IMR-90 (cell line): Measurements from ENCODE around the gene PACSIN3. TPM values are rescaled to one million over a fixed set of nuclear protein-coding genes. Genes with fewer than 3 reads are reported as not detected.

Experiments
- ATAC-seq: fragments of 200-7000 bp; cut with Tn5 transposase; 2 replicates; pipeline ENCODE4 v1.9.1; 2020; ENCODE audit warnings: low read depth, mild to moderate bottlenecking, moderate library complexity
- BruUV-seq: library from RNA; stranded (reverse); fragments of 400-500 nt; replicated peaks from 2 replicates; lab custom pipeline; 2021; lab: Mats Ljungman, UMichigan
- CTCF ChIA-PET: fragments of 300-600 bp; formaldehyde crosslinking; extraction: SDS; loops from one replicate; lab custom pipeline; 2021; ENCODE audit warnings: antibody characterized with exemption; lab: Yijun Ruan, JAX
- POLR2A ChIA-PET: fragments of 300-600 bp; sonication (Branson Sonifier 250); formaldehyde crosslinking; loops from one replicate; lab custom pipeline; 2022; ENCODE audit warnings: antibody characterized with exemption; ENCODE audit not compliant: unreplicated experiment; lab: Charles Lee
- DNase-seq: peaks from one replicate; pipeline ENCODE4 v3.0.0; 2013
- H2AFZ ChIP-seq: replicated peaks from 2 replicates; pipeline ENCODE3; 2013; ENCODE audit warnings: low read length, mild to moderate bottlenecking; ENCODE audit not compliant: poor library complexity
- H2AK5ac ChIP-seq: 2 replicates; pipeline ENCODE4 v1.6.1; 2013; ENCODE audit warnings: low read depth, low read length, inconsistent platforms
- H2AK9ac ChIP-seq: replicated peaks from 2 replicates; pipeline ENCODE3; 2013; ENCODE audit warnings: mild to moderate bottlenecking, low read depth, low read length, moderate library complexity; ENCODE audit not compliant: poor library complexity
- H2BK120ac ChIP-seq: 2 replicates; pipeline ENCODE4 v1.6.1; 2013; ENCODE audit warnings: low read depth, low read length, inconsistent platforms
- H2BK15ac ChIP-seq: 3 replicates; pipeline ENCODE4 v1.6.1; 2013; ENCODE audit warnings: low read depth, low read length, inconsistent platforms
- H2BK20ac ChIP-seq: 2 replicates; pipeline ENCODE4 v1.6.1; 2013; ENCODE audit warnings: low read depth, mild to moderate bottlenecking, inconsistent platforms, low read length, moderate library complexity
- H2BK5ac ChIP-seq: 2 replicates; pipeline ENCODE4 v1.6.1; 2013; ENCODE audit warnings: mild to moderate bottlenecking, low read depth, low read length, inconsistent platforms; ENCODE audit not compliant: poor library complexity, severe bottlenecking
- H3K14ac ChIP-seq: replicated peaks from 2 replicates; pipeline ENCODE4 v1.6.1; 2013; ENCODE audit warnings: low read depth, low read length, inconsistent platforms
- H3K18ac ChIP-seq: 2 replicates; pipeline ENCODE4 v1.6.1; 2013; ENCODE audit warnings: low read depth, low read length, control low read depth
- H3K23ac ChIP-seq: 2 replicates; pipeline ENCODE4 v1.6.1; 2013; ENCODE audit warnings: low read depth, low read length, inconsistent platforms
- H3K27ac ChIP-seq: 2 replicates; pipeline ENCODE4 v1.5.1; 2013; ENCODE audit warnings: mild to moderate bottlenecking, control low read depth, low read length; ENCODE audit not compliant: insufficient read depth
- H3K27me3 ChIP-seq: 2 replicates; pipeline ENCODE4 v1.6.1; 2013; ENCODE audit warnings: low read length; ENCODE audit not compliant: control insufficient read depth, insufficient read depth
- H3K36me3 ChIP-seq: 2 replicates; pipeline ENCODE4 v1.6.1; 2013; ENCODE audit warnings: low read length, mixed read lengths; ENCODE audit not compliant: control insufficient read depth, insufficient read depth
- H3K4ac ChIP-seq: 2 replicates; pipeline ENCODE4 v1.6.1; 2013; ENCODE audit warnings: low read depth, low read length, inconsistent platforms
- H3K4me1 ChIP-seq: 2 replicates; pipeline ENCODE4 v1.6.1; 2013; ENCODE audit warnings: low read length, mixed read lengths; ENCODE audit not compliant: control insufficient read depth, insufficient read depth
- H3K4me2 ChIP-seq: 2 replicates; pipeline ENCODE4 v1.6.1; 2013; ENCODE audit warnings: low read depth, mild to moderate bottlenecking, control low read depth, low read length, moderate library complexity
- H3K4me3 ChIP-seq: 2 replicates; pipeline ENCODE4 v1.5.1; 2013; ENCODE audit warnings: low read depth, mild to moderate bottlenecking, control low read depth, low read length, moderate library complexity; ENCODE audit not compliant: insufficient read depth
- H3K56ac ChIP-seq: 2 replicates; pipeline ENCODE4 v1.6.1; 2013; ENCODE audit warnings: low read length, inconsistent platforms; ENCODE audit not compliant: insufficient read depth; ENCODE audit errors: extremely low read depth
- H3K79me1 ChIP-seq, 2 experiments: 2 replicates each; pipeline ENCODE4 v1.6.1; 2013; ENCODE audit warnings: low read length in 2 of 2, inconsistent platforms in 1 of 2, low read depth in 1 of 2
- H3K9ac ChIP-seq: 2 replicates; pipeline ENCODE4 v1.6.1; 2013; ENCODE audit warnings: low read depth, low read length, control low read depth
- H3K9me1 ChIP-seq: 2 replicates; pipeline ENCODE4 v1.6.1; 2013; ENCODE audit warnings: low read length, inconsistent platforms; ENCODE audit not compliant: insufficient read depth
- H3K9me3 ChIP-seq: 2 replicates; pipeline ENCODE4 v1.6.1; 2013; ENCODE audit warnings: low read length; ENCODE audit not compliant: control insufficient read depth, insufficient read depth
- H4K20me1 ChIP-seq: 2 replicates; pipeline ENCODE4 v1.6.1; 2013; ENCODE audit warnings: low read length, inconsistent platforms; ENCODE audit not compliant: insufficient read depth
- H4K5ac ChIP-seq: 2 replicates; pipeline ENCODE4 v1.6.1; 2013; ENCODE audit warnings: mild to moderate bottlenecking, low read depth, low read length, control low read depth
- H4K8ac ChIP-seq, 2 experiments: 2 replicates each; pipeline ENCODE4 v1.6.1; 2013; ENCODE audit warnings: low read depth in 2 of 2, low read length in 2 of 2, control low read depth in 1 of 2, inconsistent platforms in 1 of 2
- H4K91ac ChIP-seq: 2 replicates; pipeline ENCODE4 v1.6.1; 2013; ENCODE audit warnings: low read depth, low read length, inconsistent platforms; ENCODE audit not compliant: insufficient read depth
- CHD1 ChIP-seq: IDR thresholded peaks from 2 replicates; pipeline ENCODE4 v1.6.1; 2012; ENCODE audit warnings: low read depth, low read length, improper control_type of control experiment
- NFE2L2 ChIP-seq: fragments of 150-350 bp; IDR thresholded peaks from 2 replicates; pipeline ENCODE4 v1.6.1; 2016; ENCODE audit warnings: low read depth, mild to moderate bottlenecking, low read length
- WGBS, 2 experiments: methylation state at CpG; one replicate each; pipeline versions ENCODE4 v1.1.5 to v1.1.7; 2013; ENCODE audit warnings: missing lambda C conversion rate in 2 of 2; ENCODE audit not compliant: insufficient read length in 1 of 2; ENCODE audit errors: extremely low coverage in 2 of 2; 5-methylcytosine and 5-hydroxymethylcytosine counted together
- dilution Hi-C: fragments of 300-500 bp; cut with HindIII; formaldehyde crosslinking; loops from one replicate; pipeline ENCODE4 v1.14.3; 2018; ENCODE audit warnings: low sequenced_read_pairs; ENCODE audit not compliant: unreplicated experiment
- in situ Hi-C: fragments of 300-500 bp; cut with MboI; formaldehyde crosslinking; loops from 3 replicates; pipeline ENCODE4 v1.14.3; 2019; ENCODE audit warnings: low sequenced_read_pairs, inconsistent platforms, mixed read lengths
- intact Hi-C: fragments of 100-400 bp; cut with micrococcal nuclease; formaldehyde crosslinking; loops from 2 replicates; pipeline ENCODE4 v1.10.0; 2022
- polyA plus RNA-seq, 3 experiments: library from polyadenylated mRNA; depleted of rRNA; stranded (reverse); fragments of >200 nt; gene quantifications; 2 replicates each; pipeline ENCODE4 v1.2.3, GENCODE V29; 2012; ENCODE audit warnings: low replicate concordance in 1 of 3
- total RNA-seq: library from RNA; depleted of rRNA; stranded (reverse); fragments of >200 nt; gene quantifications from 2 replicates; pipeline ENCODE4 v1.2.3, GENCODE V29; 2012

PACSIN3 gene
- total and polyA plus RNA-seq, 2 of the 4 experiments (the other 2 are of a cell fraction), result 19.2 to 21.1 TPM

GRCh38 chr11:47147250-47147649 lies 39.0 kb downstream of the PACSIN3 start:
- no peaks in the 10 kb centered on the region; the same call in 1 of the 2 replicates for H4K20me1 ChIP-seq
- H3K36me3 ChIP-seq, result peaks cover 2% of the 10 kb centered on the region; the same call in 1 of the 2 replicates
- ATAC-seq (no peak), DNase-seq (no peak)
- H2AK9ac ChIP-seq, result no peak overlapping the region
- H3K23ac ChIP-seq, result no peak overlapping the region
- H2BK5ac ChIP-seq, result no peak overlapping the region
- H3K56ac ChIP-seq, result no peak overlapping the region
- no peak overlapping the region for H4K5ac ChIP-seq
- no peak overlapping the region for H4K8ac ChIP-seq
- no peak overlapping the region for H3K4me3 ChIP-seq
- no CpG with 5 or more reads among the region's 2 CpGs for WGBS, 2 experiments
- H3K14ac ChIP-seq, result no peak overlapping the region
- POLR2A ChIA-PET, result no interaction called here
- in situ Hi-C loops, result no loop called here
- TF ChIP-seq NFE2L2, result no peak
- no peak for TF ChIP-seq CHD1
- H2BK120ac ChIP-seq, result no peak overlapping the region
- no peak overlapping the region for H2AK5ac ChIP-seq
- H4K91ac ChIP-seq, result no peak overlapping the region
- no peak overlapping the region for H3K4ac ChIP-seq
- no peak overlapping the region for H2BK15ac ChIP-seq
- H2BK20ac ChIP-seq, result no peak overlapping the region
- CTCF ChIA-PET, result interaction anchor here (1.4 kb wide), 1 partner anchor 251 kb away, joined by 4 read pairs; no protein-coding TSS in a partner anchor
- no peak overlapping the region for H3K4me2 ChIP-seq
- H3K27me3 ChIP-seq, result no peaks in the 10 kb centered on the region
- no peak overlapping the region for H3K18ac ChIP-seq
- no peak overlapping the region for H2AFZ ChIP-seq
- intact Hi-C loops, result loop anchor here (10.0 kb wide), 1 partner anchor 142 kb away; no protein-coding TSS in a partner anchor
- peaks cover 15% of the 10 kb centered on the region for H3K4me1 ChIP-seq
- no peak overlapping the region for H3K9ac ChIP-seq
- peaks cover 18% of the 10 kb centered on the region for H3K9me1 ChIP-seq
- no TSS peak for BruUV-seq
- dilution Hi-C loops, result no loop called here
- H3K79me1 ChIP-seq, result no peaks in the 10 kb centered on the region; a peak in 1 of 4 replicates
- H3K27ac ChIP-seq, result no peak overlapping the region
- H3K9me3 ChIP-seq, result no peaks in the 10 kb centered on the region
